Measurements from ENCODE around the gene KAZALD1.

The KAZALD1 gene

GRCh38 chr10:101075775-101076174 is 14.0 kb downstream of the KAZALD1 start:
- TF ChIP-seq FOXM1 (IDR thresholded peaks at IDR 0.05; ENCODE audit: borderline replicate concordance, low read depth) = no peak
- TF ChIP-seq CREB1 (IDR thresholded peaks at IDR 0.05; ENCODE audit: low read depth) = no peak
- no peak for TF ChIP-seq USF1 (IDR thresholded peaks at IDR 0.05)
- no peak for TF ChIP-seq EP300 (IDR thresholded peaks at IDR 0.05; ENCODE audit: borderline replicate concordance)
- no peak for TF ChIP-seq RAD21 (IDR thresholded peaks at IDR 0.05; ENCODE audit: low read depth)
- TF ChIP-seq, protein P1, sequence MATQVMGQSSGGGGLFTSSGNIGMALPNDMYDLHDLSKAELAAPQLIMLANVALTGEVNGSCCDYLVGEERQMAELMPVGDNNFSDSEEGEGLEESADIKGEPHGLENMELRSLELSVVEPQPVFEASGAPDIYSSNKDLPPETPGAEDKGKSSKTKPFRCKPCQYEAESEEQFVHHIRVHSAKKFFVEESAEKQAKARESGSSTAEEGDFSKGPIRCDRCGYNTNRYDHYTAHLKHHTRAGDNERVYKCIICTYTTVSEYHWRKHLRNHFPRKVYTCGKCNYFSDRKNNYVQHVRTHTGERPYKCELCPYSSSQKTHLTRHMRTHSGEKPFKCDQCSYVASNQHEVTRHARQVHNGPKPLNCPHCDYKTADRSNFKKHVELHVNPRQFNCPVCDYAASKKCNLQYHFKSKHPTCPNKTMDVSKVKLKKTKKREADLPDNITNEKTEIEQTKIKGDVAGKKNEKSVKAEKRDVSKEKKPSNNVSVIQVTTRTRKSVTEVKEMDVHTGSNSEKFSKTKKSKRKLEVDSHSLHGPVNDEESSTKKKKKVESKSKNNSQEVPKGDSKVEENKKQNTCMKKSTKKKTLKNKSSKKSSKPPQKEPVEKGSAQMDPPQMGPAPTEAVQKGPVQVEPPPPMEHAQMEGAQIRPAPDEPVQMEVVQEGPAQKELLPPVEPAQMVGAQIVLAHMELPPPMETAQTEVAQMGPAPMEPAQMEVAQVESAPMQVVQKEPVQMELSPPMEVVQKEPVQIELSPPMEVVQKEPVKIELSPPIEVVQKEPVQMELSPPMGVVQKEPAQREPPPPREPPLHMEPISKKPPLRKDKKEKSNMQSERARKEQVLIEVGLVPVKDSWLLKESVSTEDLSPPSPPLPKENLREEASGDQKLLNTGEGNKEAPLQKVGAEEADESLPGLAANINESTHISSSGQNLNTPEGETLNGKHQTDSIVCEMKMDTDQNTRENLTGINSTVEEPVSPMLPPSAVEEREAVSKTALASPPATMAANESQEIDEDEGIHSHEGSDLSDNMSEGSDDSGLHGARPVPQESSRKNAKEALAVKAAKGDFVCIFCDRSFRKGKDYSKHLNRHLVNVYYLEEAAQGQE (IDR thresholded peaks at IDR 0.05; ENCODE audit: low read depth) = no peak
- TF ChIP-seq TCF12 (IDR thresholded peaks at IDR 0.05; ENCODE audit: low read depth) = no peak
- no peak for TF ChIP-seq EGR1 (IDR thresholded peaks at IDR 0.05)
- no peak for TF ChIP-seq YY1 (IDR thresholded peaks at IDR 0.05; ENCODE audit: low read depth)
- TF ChIP-seq TEAD4 (IDR thresholded peaks at IDR 0.05) = no peak
- TF ChIP-seq TAF1 (IDR thresholded peaks at IDR 0.05; ENCODE audit: low read depth) = no peak
- TF ChIP-seq ZBTB7A (IDR thresholded peaks at IDR 0.05; ENCODE audit: low read depth) = no peak
- TF ChIP-seq, protein P2, sequence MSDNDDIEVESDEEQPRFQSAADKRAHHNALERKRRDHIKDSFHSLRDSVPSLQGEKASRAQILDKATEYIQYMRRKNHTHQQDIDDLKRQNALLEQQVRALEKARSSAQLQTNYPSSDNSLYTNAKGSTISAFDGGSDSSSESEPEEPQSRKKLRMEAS (IDR thresholded peaks at IDR 0.05) = no peak
- TF ChIP-seq CEBPB (IDR thresholded peaks at IDR 0.05) = no peak
- TF ChIP-seq NFIC (IDR thresholded peaks at IDR 0.05) = no peak

- TF ChIP-seq EGR1 (IDR thresholded peaks at IDR 0.05) (no peak), YY1 (IDR thresholded peaks at IDR 0.05; ENCODE audit: low read depth) (no peak), EP300 (IDR thresholded peaks at IDR 0.05; ENCODE audit: borderline replicate concordance) (no peak), FOXM1 (IDR thresholded peaks at IDR 0.05; ENCODE audit: borderline replicate concordance, low read depth) (no peak), TCF12 (IDR thresholded peaks at IDR 0.05; ENCODE audit: low read depth) (no peak), CREB1 (IDR thresholded peaks at IDR 0.05; ENCODE audit: low read depth) (no peak), RAD21 (IDR thresholded peaks at IDR 0.05; ENCODE audit: low read depth) (no peak), ZBTB7A (IDR thresholded peaks at IDR 0.05; ENCODE audit: low read depth) (no peak), TAF1 (IDR thresholded peaks at IDR 0.05; ENCODE audit: low read depth) (no peak), TEAD4 (IDR thresholded peaks at IDR 0.05) (no peak), USF1 (IDR thresholded peaks at IDR 0.05) (no peak), CEBPB (IDR thresholded peaks at IDR 0.05) (no peak), NFIC (IDR thresholded peaks at IDR 0.05) (no peak)
- TF ChIP-seq, protein P2 (IDR thresholded peaks at IDR 0.05) = no peak
- TF ChIP-seq, protein P1 (IDR thresholded peaks at IDR 0.05; ENCODE audit: low read depth) = no peak
Measured at GRCh38 chr10:101076630-101077029, 14.8 kb downstream of the KAZALD1 start.

GRCh38 chr10:101079874-101080273 is 18.1 kb downstream of the KAZALD1 start:
- no peak for TF ChIP-seq YY1 (IDR thresholded peaks at IDR 0.05; ENCODE audit: low read depth)
- 0 out of 2 replicates have a peak, but pooled peaks have one; percentile 33 for TF ChIP-seq NFIC (IDR thresholded peaks at IDR 0.05)

GRCh38 chr10:101080933-101081931 is 19.4 kb downstream of the KAZALD1 start:
- TF ChIP-seq EP300 (IDR thresholded peaks at IDR 0.05; ENCODE audit: borderline replicate concordance) (no peak), ZBTB7A (IDR thresholded peaks at IDR 0.05; ENCODE audit: low read depth) (no peak), RAD21 (IDR thresholded peaks at IDR 0.05; ENCODE audit: low read depth) (no peak), EGR1 (IDR thresholded peaks at IDR 0.05) (no peak), CREB1 (IDR thresholded peaks at IDR 0.05; ENCODE audit: low read depth) (no peak), USF1 (IDR thresholded peaks at IDR 0.05) (no peak), TCF12 (IDR thresholded peaks at IDR 0.05; ENCODE audit: low read depth) (no peak), YY1 (IDR thresholded peaks at IDR 0.05; ENCODE audit: low read depth) (no peak), TEAD4 (IDR thresholded peaks at IDR 0.05) (peak; percentile 55; the same call in 1 of the 2 replicates), NFIC (IDR thresholded peaks at IDR 0.05) (no peak), CEBPB (IDR thresholded peaks at IDR 0.05) (no peak), TAF1 (IDR thresholded peaks at IDR 0.05; ENCODE audit: low read depth) (no peak), FOXM1 (IDR thresholded peaks at IDR 0.05; ENCODE audit: borderline replicate concordance, low read depth) (no peak)
- TF ChIP-seq, protein P2 (IDR thresholded peaks at IDR 0.05) = no peak
- TF ChIP-seq, protein P1 (IDR thresholded peaks at IDR 0.05; ENCODE audit: low read depth) = peak; percentile 98

Data from Ishikawa (cell line).